CD4-positive, alpha-beta memory T cell (primary cell): ENCODE measurements around the gene PRDM16. TPM values are rescaled to one million over a fixed set of nuclear protein-coding genes. Genes with fewer than 3 reads are reported as not detected.

Experiments
- CTCF ChIA-PET: fragments of 350-600 bp; sonication (Branson Sonifier 250); formaldehyde crosslinking; loops from one replicate; lab custom pipeline; 2021; ENCODE audit warnings: inconsistent platforms; ENCODE audit not compliant: partially characterized antibody; lab: Charles Lee
- POLR2A ChIA-PET: fragments of 350-600 bp; sonication (Branson Sonifier 250); formaldehyde crosslinking; loops from one replicate; lab custom pipeline; 2021; ENCODE audit not compliant: partially characterized antibody; lab: Charles Lee
- DNase-seq, 5 donors: peaks; one replicate each; pipeline versions ENCODE4 v3.0.0 to v3.0.0-alpha.2; 2020 to 2022; ENCODE audit warnings: mixed read lengths in 1 of 5
- H3K27ac ChIP-seq: one replicate; pipeline ENCODE4 v1.7.0; 2013; ENCODE audit warnings: low read depth, low read length
- H3K27me3 ChIP-seq: 2 replicates; pipeline ENCODE4 v1.7.0; 2013; ENCODE audit warnings: mild to moderate bottlenecking, low read length, moderate library complexity; ENCODE audit not compliant: insufficient read depth
- H3K36me3 ChIP-seq: 2 replicates; pipeline ENCODE4 v1.7.0; 2013; ENCODE audit warnings: mild to moderate bottlenecking, low read length, moderate library complexity; ENCODE audit not compliant: insufficient read depth
- H3K4me1 ChIP-seq: 2 replicates; pipeline ENCODE4 v1.7.0; 2013; ENCODE audit warnings: mild to moderate bottlenecking, low read length, moderate library complexity; ENCODE audit not compliant: insufficient read depth
- H3K4me3 ChIP-seq, 2 donors: one replicate each; pipeline ENCODE4 v1.7.0; 2013; ENCODE audit warnings: low read length in 2 of 2, mild to moderate bottlenecking in 1 of 2
- H3K9me3 ChIP-seq, 2 donors: one replicate each; pipeline ENCODE4 v1.7.0; 2013; ENCODE audit warnings: low read length in 2 of 2, control low read depth in 1 of 2; ENCODE audit not compliant: control insufficient read depth in 1 of 2
- H3K27ac Mint-ChIP-seq, 7 donors: one replicate each; pipeline ENCODE4 v1.8.0; 2020 to 2021; ENCODE audit warnings: mixed read lengths in 7 of 7, mild to moderate bottlenecking in 6 of 7, inconsistent platforms in 3 of 7, moderate library complexity in 3 of 7
- H3K27me3 Mint-ChIP-seq, 2 donors: one replicate each; pipeline ENCODE4 v1.8.0; 2020 to 2021; ENCODE audit warnings: mixed read lengths in 2 of 2
- H3K36me3 Mint-ChIP-seq, 2 donors: one replicate each; pipeline ENCODE4 v1.8.0; 2020 to 2021; ENCODE audit warnings: mixed read lengths in 2 of 2, inconsistent platforms in 1 of 2, mild to moderate bottlenecking in 1 of 2
- H3K4me1 Mint-ChIP-seq, 4 donors: one replicate each; pipeline ENCODE4 v1.8.0; 2020 to 2021; ENCODE audit warnings: mixed read lengths in 4 of 4, mild to moderate bottlenecking in 1 of 4
- H3K4me3 Mint-ChIP-seq, 8 donors: one replicate each; pipeline ENCODE4 v1.8.0; 2020 to 2021; ENCODE audit warnings: mixed read lengths in 8 of 8, mild to moderate bottlenecking in 7 of 8, moderate library complexity in 6 of 8, inconsistent platforms in 3 of 8
- H3K9me3 Mint-ChIP-seq, 8 donors: one replicate each; pipeline ENCODE4 v1.8.0; 2020 to 2021; ENCODE audit warnings: mixed read lengths in 8 of 8, mild to moderate bottlenecking in 5 of 8, inconsistent platforms in 3 of 8, moderate library complexity in 1 of 8
- intact Hi-C: fragments of 100-400 bp; cut with micrococcal nuclease; formaldehyde crosslinking; loops from one replicate; pipeline ENCODE4 v1.15.1; 2023
- polyA plus RNA-seq, 2 donors: library from polyadenylated mRNA; unstranded; fragments of 300-500 nt; fragmentation: Illumina TruSeq; gene quantifications; one replicate each; pipeline ENCODE4 v1.2.3, GENCODE V29; 2021
- total RNA-seq, 2 experiments: library from RNA; stranded (reverse); gene quantifications; one replicate each; pipeline ENCODE4 v1.2.3, GENCODE V29; 2021

PRDM16 gene
- total and polyA plus RNA-seq, 4 experiments from 2014 or later = not detected

DNA sequence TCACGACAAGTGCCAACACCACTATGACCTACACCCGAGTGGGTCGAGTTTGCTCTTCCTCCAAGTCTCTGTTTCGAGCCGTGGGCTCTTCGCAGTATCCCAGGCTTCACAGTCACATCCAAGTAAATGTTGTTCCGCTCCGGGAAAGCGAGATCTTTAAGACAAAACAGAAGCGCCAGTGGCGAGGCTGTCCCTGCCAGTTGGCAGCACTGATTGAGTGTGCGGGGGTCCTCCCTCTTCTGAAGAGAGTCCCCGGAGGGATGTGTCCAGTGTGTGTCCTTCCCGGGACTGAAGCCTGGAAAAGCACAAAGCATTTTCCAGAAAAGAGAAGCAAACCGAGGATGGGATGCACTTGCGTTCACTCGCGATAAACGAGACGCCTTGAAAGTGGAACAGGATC, 158.9 kb downstream of the PRDM16 start:
- Histone ChIP-seq H3K36me3 (no peaks in the 10 kb centered on the region), H3K27ac (no peak overlapping the region), H3K27me3 (no peaks in the 10 kb centered on the region), H3K4me1 (no peaks in the 10 kb centered on the region), H3K4me3 (no peak overlapping the region), H3K9me3 (no peaks in the 10 kb centered on the region)
- Mint-ChIP-seq H3K36me3 (no peaks in the 10 kb centered on the region), H3K27me3 (peaks cover 4 to 5% of the 10 kb centered on the region in 2 donors), H3K4me3 (no peak overlapping the region), H3K4me1 (no peaks in the 10 kb centered on the region), H3K9me3 (peaks cover 0 to 1% (median 0%) of the 10 kb centered on the region in 8 donors), H3K27ac (no peak overlapping the region)
- ChIA-PET CTCF (no interaction called here), POLR2A (no interaction called here)
- no peak for DNase-seq
- intact Hi-C loops = no loop called here

DNA sequence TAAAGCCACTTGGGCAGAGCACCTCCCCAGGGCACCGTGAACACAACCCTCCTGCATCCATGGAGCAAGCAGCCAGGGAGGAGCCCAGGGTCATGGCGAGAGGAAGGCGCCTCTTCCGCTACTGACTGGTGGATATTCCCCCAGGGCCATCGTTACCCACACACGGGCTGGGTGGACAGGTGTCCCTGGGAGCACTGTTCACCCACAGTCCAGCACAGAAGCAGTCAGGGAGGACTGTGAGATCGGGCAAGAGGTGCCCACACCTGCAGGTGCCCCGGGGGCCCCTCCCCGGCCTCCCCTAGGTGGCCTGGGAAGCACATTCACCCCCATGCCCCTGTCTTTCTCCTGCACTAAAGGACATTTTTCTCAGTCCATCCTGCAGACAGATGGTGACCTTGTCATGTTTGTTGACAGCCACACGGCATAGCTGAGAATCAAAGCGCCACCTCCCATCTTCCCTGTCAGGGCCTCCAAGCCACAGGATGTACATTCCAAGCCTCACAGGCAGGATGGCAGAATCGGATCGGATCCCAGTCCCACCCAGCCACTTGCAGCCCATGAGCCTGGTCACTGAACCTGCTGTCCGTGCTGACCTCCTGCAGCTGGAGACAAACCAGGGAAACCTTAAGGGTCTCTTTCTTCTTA, 160.2 kb downstream of the PRDM16 start:
- POLR2A ChIA-PET = no interaction called here
- H3K27ac Mint-ChIP-seq = no peak overlapping the region
- no peak overlapping the region for H3K4me3 ChIP-seq

DNA sequence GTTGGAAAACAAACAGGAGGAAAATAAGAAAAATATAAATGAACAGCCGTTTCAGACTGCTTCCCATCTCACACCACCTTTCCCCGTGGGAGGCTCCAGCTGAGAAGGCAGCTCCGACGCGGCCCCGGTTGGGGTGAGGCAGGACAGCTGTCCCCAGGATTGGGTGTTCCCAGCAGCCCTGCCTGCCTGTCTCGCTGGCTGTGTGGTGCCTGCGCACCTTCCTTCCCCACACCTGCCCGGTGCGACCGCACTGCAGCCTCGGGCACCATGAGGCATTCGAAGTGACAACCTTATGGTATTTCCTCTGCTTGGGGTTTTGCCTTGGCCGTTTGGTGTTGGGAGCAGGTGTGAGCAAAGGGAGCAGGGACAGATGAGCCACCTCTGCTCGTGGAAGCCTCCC, 161.6 kb downstream of the PRDM16 start:
- peaks cover 0 to 1% (median 0%) of the 10 kb centered on the region in 8 donors for H3K9me3 Mint-ChIP-seq
- H3K4me3 Mint-ChIP-seq = no peak overlapping the region
- no peaks in the 10 kb centered on the region for H3K4me1 ChIP-seq
- H3K27ac ChIP-seq = no peak overlapping the region
- H3K36me3 Mint-ChIP-seq = no peaks in the 10 kb centered on the region
- no peak overlapping the region for H3K27ac Mint-ChIP-seq
- ChIA-PET CTCF (no interaction called here), POLR2A (no interaction called here)
- no peaks in the 10 kb centered on the region for H3K36me3 ChIP-seq
- peaks cover 1 to 2% of the 10 kb centered on the region in 2 donors for H3K27me3 Mint-ChIP-seq
- no peak for DNase-seq
- no peaks in the 10 kb centered on the region for H3K9me3 ChIP-seq
- no peak overlapping the region for H3K4me3 ChIP-seq
- no peaks in the 10 kb centered on the region for H3K27me3 ChIP-seq
- intact Hi-C loops = no loop called here
- no peaks in the 10 kb centered on the region for H3K4me1 Mint-ChIP-seq

More for the DNA sequence above, 160.2 kb downstream of the PRDM16 start:
- CTCF ChIA-PET = no interaction called here
- no peaks in the 10 kb centered on the region for H3K36me3 Mint-ChIP-seq
- intact Hi-C loops = no loop called here
- Histone ChIP-seq H3K9me3 (no peaks in the 10 kb centered on the region), H3K4me1 (no peaks in the 10 kb centered on the region), H3K36me3 (no peaks in the 10 kb centered on the region), H3K27ac (no peak overlapping the region), H3K27me3 (no peaks in the 10 kb centered on the region)
- no peak overlapping the region for H3K4me3 Mint-ChIP-seq
- peaks cover 0 to 1% (median 0%) of the 10 kb centered on the region in 8 donors for H3K9me3 Mint-ChIP-seq
- no peaks in the 10 kb centered on the region for H3K4me1 Mint-ChIP-seq
- no peak for DNase-seq
- peaks cover 1 to 5% of the 10 kb centered on the region in 2 donors for H3K27me3 Mint-ChIP-seq

DNA sequence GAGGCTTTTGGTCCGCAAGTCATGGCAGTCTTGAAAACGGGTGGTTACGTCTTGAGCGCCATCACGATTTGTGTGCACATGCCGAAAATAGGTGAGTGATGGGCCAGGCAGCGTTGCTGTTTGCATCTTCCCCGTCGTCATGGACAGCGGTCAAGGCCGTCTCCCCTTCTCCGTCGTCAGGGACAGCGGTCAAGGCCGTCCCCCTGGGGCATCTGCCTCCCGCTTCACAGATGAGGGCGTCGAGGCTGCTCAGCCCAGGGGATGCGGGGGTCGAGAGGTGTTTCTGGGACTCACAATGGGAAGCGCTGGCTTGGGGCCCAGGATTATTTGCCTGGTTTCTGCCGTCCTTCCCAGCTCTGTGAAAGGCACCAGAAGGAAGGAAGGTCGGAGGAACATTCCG, 162.2 kb downstream of the PRDM16 start:
- H3K27ac ChIP-seq = no peak overlapping the region
- intact Hi-C loops = no loop called here
- H3K4me1 Mint-ChIP-seq = no peaks in the 10 kb centered on the region
- H3K27me3 ChIP-seq = no peaks in the 10 kb centered on the region
- ChIA-PET CTCF (no interaction called here), POLR2A (no interaction called here)
- no peak for DNase-seq
- H3K36me3 ChIP-seq = no peaks in the 10 kb centered on the region
- no peaks in the 10 kb centered on the region for H3K4me1 ChIP-seq
- H3K4me3 ChIP-seq = no peak overlapping the region
- no peak overlapping the region for H3K27ac Mint-ChIP-seq
- H3K27me3 Mint-ChIP-seq = peaks cover 1 to 2% of the 10 kb centered on the region in 2 donors
- no peaks in the 10 kb centered on the region for H3K9me3 ChIP-seq
- no peaks in the 10 kb centered on the region for H3K36me3 Mint-ChIP-seq
- H3K4me3 Mint-ChIP-seq = no peak overlapping the region
- H3K9me3 Mint-ChIP-seq = peaks cover 0 to 1% (median 0%) of the 10 kb centered on the region in 8 donors

DNA sequence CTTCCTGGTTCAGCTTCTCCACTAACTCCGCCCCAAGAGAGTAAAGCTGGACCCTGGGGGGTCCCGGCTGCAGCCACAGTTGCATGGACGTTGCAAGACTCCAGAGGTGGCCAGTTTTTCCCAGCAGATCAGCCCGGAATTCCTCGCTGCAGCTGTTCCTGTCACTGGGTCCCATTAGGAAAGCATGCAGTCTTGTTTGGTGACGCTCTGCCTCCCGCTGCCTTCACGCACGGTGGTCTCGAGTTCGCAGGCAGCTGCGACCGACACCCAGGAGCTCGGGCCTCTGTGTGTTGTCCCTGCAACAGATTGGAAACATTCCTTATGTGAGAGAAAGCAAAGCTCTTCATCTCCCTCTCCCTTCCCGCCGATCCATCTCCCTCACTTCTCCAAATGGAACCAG, 162.8 kb downstream of the PRDM16 start:
- H3K4me3 Mint-ChIP-seq = no peak overlapping the region
- no peaks in the 10 kb centered on the region for H3K27me3 ChIP-seq
- H3K27ac Mint-ChIP-seq = no peak overlapping the region
- no peaks in the 10 kb centered on the region for H3K9me3 ChIP-seq
- H3K36me3 Mint-ChIP-seq = no peaks in the 10 kb centered on the region
- no peak overlapping the region for H3K27ac ChIP-seq
- no peaks in the 10 kb centered on the region for H3K36me3 ChIP-seq
- H3K27me3 Mint-ChIP-seq = peaks cover 1 to 2% of the 10 kb centered on the region in 2 donors
- ChIA-PET CTCF (no interaction called here), POLR2A (no interaction called here)
- no peak for DNase-seq
- peaks cover 0 to 1% (median 0%) of the 10 kb centered on the region in 8 donors for H3K9me3 Mint-ChIP-seq
- H3K4me1 ChIP-seq = no peaks in the 10 kb centered on the region
- no peak overlapping the region for H3K4me3 ChIP-seq
- intact Hi-C loops = no loop called here
- no peaks in the 10 kb centered on the region for H3K4me1 Mint-ChIP-seq

DNA sequence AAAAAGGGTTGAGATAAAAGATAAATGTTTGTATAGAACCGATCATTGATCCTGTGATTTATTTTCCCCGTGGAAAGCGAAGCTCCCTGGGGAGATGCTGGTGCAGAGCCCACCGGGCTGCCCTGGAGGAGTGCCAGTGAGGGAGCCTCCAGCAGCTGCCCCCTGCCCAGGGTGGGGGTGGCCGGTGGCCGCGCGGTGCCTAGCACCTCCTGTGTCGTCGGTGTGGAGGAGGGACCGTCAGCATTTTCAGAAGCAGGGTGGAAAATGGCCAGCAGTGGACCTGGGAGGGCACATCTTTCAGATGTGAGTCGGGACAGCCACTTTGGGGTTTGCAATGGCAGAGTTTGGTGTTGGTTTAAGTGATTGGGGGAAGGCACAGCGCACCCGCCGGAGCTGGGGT, 164.0 kb downstream of the PRDM16 start:
- Mint-ChIP-seq H3K27ac (no peak overlapping the region), H3K4me1 (no peaks in the 10 kb centered on the region), H3K4me3 (no peak overlapping the region), H3K9me3 (peaks cover 0 to 1% (median 0%) of the 10 kb centered on the region in 8 donors), H3K36me3 (no peaks in the 10 kb centered on the region), H3K27me3 (peaks cover 1 to 2% of the 10 kb centered on the region in 2 donors)
- ChIA-PET CTCF (no interaction called here), POLR2A (no interaction called here)
- Histone ChIP-seq H3K36me3 (no peaks in the 10 kb centered on the region), H3K9me3 (no peaks in the 10 kb centered on the region), H3K4me1 (no peaks in the 10 kb centered on the region), H3K27ac (no peak overlapping the region), H3K4me3 (no peak overlapping the region), H3K27me3 (no peaks in the 10 kb centered on the region)
- DNase-seq = no peak
- intact Hi-C loops = no loop called here

DNA sequence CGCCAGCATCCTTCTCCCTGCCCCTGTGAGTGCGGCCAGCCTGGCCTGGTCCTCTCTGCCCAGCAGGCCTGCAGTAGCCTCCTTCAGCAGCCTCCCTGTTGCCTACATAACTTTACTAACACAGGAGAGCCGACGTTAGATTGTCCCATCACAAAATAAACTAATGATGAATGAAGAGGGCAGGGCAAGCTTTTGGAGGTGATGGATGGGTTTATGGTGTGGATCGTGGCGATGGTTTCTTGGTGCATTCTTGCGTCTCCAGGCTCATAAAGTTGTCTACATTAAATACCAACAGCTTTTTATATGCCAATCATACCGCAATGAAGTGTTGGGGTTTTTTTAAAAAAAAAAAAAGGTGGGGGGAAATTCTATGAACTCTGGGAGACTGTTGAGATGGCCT, 164.5 kb downstream of the PRDM16 start:
- no peak overlapping the region for H3K27ac Mint-ChIP-seq
- no peaks in the 10 kb centered on the region for H3K4me1 ChIP-seq
- no peak overlapping the region for H3K4me3 ChIP-seq
- no peak overlapping the region for H3K4me3 Mint-ChIP-seq
- H3K27ac ChIP-seq = no peak overlapping the region
- CTCF ChIA-PET = no interaction called here
- H3K36me3 ChIP-seq = no peaks in the 10 kb centered on the region
- no peaks in the 10 kb centered on the region for H3K36me3 Mint-ChIP-seq
- H3K9me3 ChIP-seq = no peaks in the 10 kb centered on the region
- DNase-seq = no peak
- POLR2A ChIA-PET = no interaction called here
- H3K27me3 Mint-ChIP-seq = peaks cover 1 to 2% of the 10 kb centered on the region in 2 donors
- H3K27me3 ChIP-seq = no peaks in the 10 kb centered on the region
- intact Hi-C loops = no loop called here
- H3K9me3 Mint-ChIP-seq = peaks cover 0 to 1% (median 0%) of the 10 kb centered on the region in 8 donors
- no peaks in the 10 kb centered on the region for H3K4me1 Mint-ChIP-seq
